Measurements from ENCODE around the gene HSPBP1.

Gene HSPBP1

DNA sequence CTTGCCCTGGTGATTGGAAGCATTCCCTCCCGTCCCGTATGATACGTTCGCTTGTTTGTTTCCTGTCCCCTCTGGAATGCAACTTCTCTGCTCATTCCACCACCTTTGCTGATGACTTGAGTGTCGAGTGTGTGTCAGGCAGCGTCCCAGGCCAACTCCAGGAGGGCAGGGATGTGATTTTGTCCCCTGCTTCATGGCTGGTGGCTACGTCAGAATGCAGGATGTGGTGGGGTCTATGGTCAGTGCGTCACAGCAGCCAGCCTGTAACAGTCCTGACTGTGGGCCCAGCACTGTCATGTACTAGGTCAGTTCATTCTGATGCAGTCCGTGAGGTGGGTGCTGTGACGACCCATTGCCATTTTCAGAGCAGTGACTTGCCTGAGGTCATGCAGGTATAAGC lies 20.1 kb upstream of the HSPBP1 start:
- no peaks in the 10 kb centered on the region for H3K36me3 Mint-ChIP-seq (ENCODE audit: low read depth)
- no peaks in the 10 kb centered on the region for H3K9me3 Mint-ChIP-seq
- H3K4me1 Mint-ChIP-seq (ENCODE audit: low read depth) = peaks cover 13% of the 10 kb centered on the region
- H3K27me3 Mint-ChIP-seq = peaks cover 21% of the 10 kb centered on the region
- intact Hi-C loops (cut with micrococcal nuclease) = loop anchor here (10.0 kb wide), 1 partner anchor 155 kb away; the partner anchor contains the start of gene TNNT1
- H3K27ac Mint-ChIP-seq = no peak overlapping the region
- H3K4me3 Mint-ChIP-seq = no peak overlapping the region

DNA sequence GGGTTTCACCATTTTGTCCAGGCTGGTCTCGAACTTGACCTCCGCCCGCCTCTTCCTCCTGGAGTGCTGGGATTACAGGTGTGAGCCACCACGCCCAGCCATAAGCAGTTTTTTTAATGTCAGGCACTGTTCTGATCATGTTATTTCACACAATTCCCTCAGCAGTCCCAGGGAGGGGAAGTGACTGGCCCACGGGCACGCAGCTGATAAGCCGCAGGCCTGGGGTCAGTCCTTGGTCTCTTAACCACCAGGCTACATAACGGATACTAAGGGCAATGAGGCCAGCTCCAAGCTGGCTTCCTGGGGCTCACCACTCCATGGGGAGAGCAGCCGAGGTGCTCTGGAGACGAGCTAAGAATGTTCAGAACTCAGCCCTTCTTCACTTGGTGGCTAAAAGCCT lies 17.4 kb upstream of the HSPBP1 start:
- Mint-ChIP-seq H3K9me3 (no peaks in the 10 kb centered on the region), H3K4me1 (ENCODE audit: low read depth) (peaks cover 11% of the 10 kb centered on the region), H3K27ac (no peak overlapping the region), H3K27me3 (peaks cover 21% of the 10 kb centered on the region), H3K36me3 (ENCODE audit: low read depth) (no peaks in the 10 kb centered on the region), H3K4me3 (no peak overlapping the region)
- intact Hi-C loops (cut with micrococcal nuclease) = loop anchor here (10.0 kb wide), 1 partner anchor 152 kb away; the partner anchor contains the start of gene TNNT1

GRCh38 chr19:55289117-55289796 lies 9.3 kb upstream of the HSPBP1 start:
- peaks cover 36% of the 10 kb centered on the region for H3K27me3 Mint-ChIP-seq

DNA sequence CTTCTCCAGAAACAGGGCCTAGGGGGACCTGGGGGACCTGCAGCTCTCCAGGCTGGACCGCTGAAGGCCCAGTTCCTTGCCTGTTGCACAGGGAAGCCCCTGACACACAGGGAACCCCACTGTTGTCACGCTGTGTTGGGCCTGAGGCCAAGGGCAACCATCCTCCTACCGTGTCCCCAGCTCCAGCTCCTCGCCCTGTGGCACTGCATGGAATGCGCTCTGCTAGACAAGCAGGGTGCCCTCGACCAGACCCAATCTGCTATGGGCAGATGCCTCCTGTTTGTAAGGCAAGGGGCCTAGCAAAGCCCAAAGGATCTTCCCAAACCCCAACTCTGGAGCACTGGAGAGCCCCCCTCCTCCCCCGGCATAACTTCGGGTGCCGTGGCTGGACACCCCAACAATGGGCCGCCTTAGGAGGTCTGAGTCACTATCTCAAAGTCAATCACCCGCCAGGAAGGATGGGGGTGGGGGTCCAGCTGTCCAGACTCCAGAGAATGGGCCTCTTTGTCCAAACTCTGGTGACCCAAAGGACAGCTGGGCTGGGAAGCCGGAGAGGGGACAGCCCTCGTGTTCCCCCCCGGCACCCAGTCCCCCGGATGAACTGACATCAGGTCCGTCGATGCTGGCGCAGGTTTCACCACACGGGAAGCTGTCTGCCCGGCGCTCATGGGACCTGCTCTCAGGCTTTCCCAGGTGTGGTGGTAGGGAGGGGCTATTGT lies 7.6 kb upstream of the HSPBP1 start:
- no peak overlapping the region for H3K4me3 Mint-ChIP-seq
- H3K27ac Mint-ChIP-seq = no peak overlapping the region
- no peaks in the 10 kb centered on the region for H3K9me3 Mint-ChIP-seq
- intact Hi-C loops (cut with micrococcal nuclease) = no loop called here
- H3K36me3 Mint-ChIP-seq (ENCODE audit: low read depth) = no peaks in the 10 kb centered on the region
- H3K27me3 Mint-ChIP-seq = peaks cover 43% of the 10 kb centered on the region
- no peaks in the 10 kb centered on the region for H3K4me1 Mint-ChIP-seq (ENCODE audit: low read depth)

More at GRCh38 chr19:55289117-55289796, 9.3 kb upstream of the HSPBP1 start:
- H3K4me3 Mint-ChIP-seq = no peak overlapping the region
- intact Hi-C loops (cut with micrococcal nuclease) = no loop called here
- H3K27ac Mint-ChIP-seq = no peak overlapping the region
- no peaks in the 10 kb centered on the region for H3K36me3 Mint-ChIP-seq (ENCODE audit: low read depth)
- H3K4me1 Mint-ChIP-seq (ENCODE audit: low read depth) = no peaks in the 10 kb centered on the region
- H3K9me3 Mint-ChIP-seq = no peaks in the 10 kb centered on the region

GRCh38 chr19:55285229-55285890 lies 5.5 kb upstream of the HSPBP1 start:
- intact Hi-C loops (cut with micrococcal nuclease) = no loop called here
- Mint-ChIP-seq H3K27me3 (peaks cover 43% of the 10 kb centered on the region), H3K36me3 (ENCODE audit: low read depth) (no peaks in the 10 kb centered on the region), H3K9me3 (no peaks in the 10 kb centered on the region), H3K4me1 (ENCODE audit: low read depth) (peaks cover 9% of the 10 kb centered on the region), H3K4me3 (no peak overlapping the region), H3K27ac (no peak overlapping the region)

GRCh38 chr19:55284405-55285058 lies 4.6 kb upstream of the HSPBP1 start:
- Mint-ChIP-seq H3K4me3 (no peak overlapping the region), H3K36me3 (ENCODE audit: low read depth) (peaks cover 6% of the 10 kb centered on the region), H3K27ac (no peak overlapping the region), H3K4me1 (ENCODE audit: low read depth) (peaks cover 16% of the 10 kb centered on the region), H3K27me3 (peaks cover 42% of the 10 kb centered on the region), H3K9me3 (no peaks in the 10 kb centered on the region)
- intact Hi-C loops (cut with micrococcal nuclease) = no loop called here

DNA sequence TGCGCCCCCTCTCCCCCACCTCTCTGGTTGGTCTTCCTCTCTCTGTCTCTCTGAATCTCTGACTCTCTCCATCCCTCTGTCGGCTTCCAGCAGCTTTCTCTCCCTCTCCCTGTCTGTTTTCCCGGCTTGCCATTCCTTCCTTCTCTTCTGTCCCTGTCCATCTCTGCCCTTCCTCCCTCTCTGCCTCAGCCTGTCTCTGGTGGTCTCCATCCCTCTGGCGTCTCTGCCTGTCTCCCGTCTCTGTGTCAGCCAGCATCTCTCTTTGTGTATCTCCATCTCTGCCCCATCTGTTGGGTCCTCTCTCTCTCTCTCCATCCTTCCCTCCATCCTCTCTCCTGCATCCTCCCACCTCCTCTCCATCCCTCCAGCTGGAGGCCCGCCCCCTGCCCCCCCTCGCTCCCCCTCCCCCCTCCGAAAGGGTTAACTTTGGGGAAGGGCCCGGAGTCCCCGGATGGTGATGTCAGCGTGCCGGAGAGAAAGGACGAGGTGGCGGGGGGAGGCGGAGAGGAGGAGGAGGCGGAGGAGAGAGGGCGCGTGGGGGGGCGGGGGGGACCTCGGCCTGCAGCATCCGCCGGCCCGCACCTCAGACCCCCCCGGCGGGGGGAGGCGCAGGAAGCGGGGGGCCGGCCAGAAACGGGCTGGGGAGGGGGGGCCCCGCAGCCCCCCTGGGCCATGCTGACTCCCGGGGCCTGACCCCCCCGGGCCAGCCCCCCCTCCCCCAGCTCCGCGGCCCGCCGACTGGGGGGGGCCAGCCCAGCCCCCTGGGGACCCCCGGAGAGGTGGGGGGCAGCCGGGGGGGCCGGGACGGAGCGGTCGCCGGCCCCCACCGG lies 3.9 kb upstream of the HSPBP1 start, which contains the start of gene BRSK1:
Gene BRSK1, plus strand, starts transcription at position 450 of the 830 bp plus-strand sequence. CDS start 446 bp downstream, outside the sequence.
- peaks cover 22% of the 10 kb centered on the region for H3K4me1 Mint-ChIP-seq (ENCODE audit: low read depth)
- H3K4me3 Mint-ChIP-seq = no peak within 1 kb of the TSS
- peaks cover 38% of the 10 kb centered on the region for H3K27me3 Mint-ChIP-seq
- peaks cover 6% of the 10 kb centered on the region for H3K36me3 Mint-ChIP-seq (ENCODE audit: low read depth)
- H3K9me3 Mint-ChIP-seq = no peaks in the 10 kb centered on the region
- intact Hi-C loops (cut with micrococcal nuclease) = no loop called here
- no peak within 1 kb of the TSS for H3K27ac Mint-ChIP-seq

DNA sequence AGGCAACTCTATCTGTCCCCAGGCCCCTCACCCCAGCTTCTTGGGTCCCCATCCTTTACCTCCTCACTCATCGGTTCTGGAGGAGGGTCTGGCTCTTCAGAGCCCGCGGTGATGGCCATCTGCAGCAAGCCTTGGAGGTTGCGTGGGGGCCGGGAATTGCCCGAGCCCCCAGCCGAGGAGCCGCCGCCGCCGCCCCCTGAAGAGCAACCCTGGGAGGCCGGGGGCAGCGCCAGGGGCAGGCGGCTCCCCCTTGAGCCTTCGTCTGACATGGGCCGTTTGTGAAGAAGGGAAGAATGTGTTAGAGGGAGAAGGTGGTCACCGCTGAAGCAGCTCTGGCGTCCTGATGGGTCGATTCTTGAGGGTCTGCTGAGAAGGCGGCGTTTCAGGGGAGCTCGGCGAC lies 570 bp downstream of the HSPBP1 start:
- intact Hi-C loops (cut with micrococcal nuclease) = no loop called here
- H3K27ac Mint-ChIP-seq = peak overlapping the region; percentile 92
- peaks cover 30% of the 10 kb centered on the region for H3K36me3 Mint-ChIP-seq (ENCODE audit: low read depth)
- peaks cover 7% of the 10 kb centered on the region for H3K27me3 Mint-ChIP-seq
- peaks cover 34% of the 10 kb centered on the region for H3K4me1 Mint-ChIP-seq (ENCODE audit: low read depth)
- H3K4me3 Mint-ChIP-seq = peak overlapping the region; percentile 91
- H3K9me3 Mint-ChIP-seq = no peaks in the 10 kb centered on the region

GRCh38 chr19:55278391-55279135 lies 1.3 kb downstream of the HSPBP1 start:
- peak overlapping the region; percentile 92 for H3K27ac Mint-ChIP-seq
- no peak overlapping the region for H3K4me3 Mint-ChIP-seq
- H3K27me3 Mint-ChIP-seq = peaks cover 5% of the 10 kb centered on the region
- intact Hi-C loops (cut with micrococcal nuclease) = no loop called here
- peaks cover 38% of the 10 kb centered on the region for H3K36me3 Mint-ChIP-seq (ENCODE audit: low read depth)
- H3K9me3 Mint-ChIP-seq = no peaks in the 10 kb centered on the region
- H3K4me1 Mint-ChIP-seq (ENCODE audit: low read depth) = peaks cover 34% of the 10 kb centered on the region

- intact Hi-C loops (cut with micrococcal nuclease) = no loop called here
- peak overlapping the region; percentile 10 for H3K27ac Mint-ChIP-seq
- peaks cover 34% of the 10 kb centered on the region for H3K4me1 Mint-ChIP-seq (ENCODE audit: low read depth)
- H3K36me3 Mint-ChIP-seq (ENCODE audit: low read depth) = peaks cover 49% of the 10 kb centered on the region
- no peak overlapping the region for H3K4me3 Mint-ChIP-seq
- no peaks in the 10 kb centered on the region for H3K9me3 Mint-ChIP-seq
- H3K27me3 Mint-ChIP-seq = no peaks in the 10 kb centered on the region
Observed at GRCh38 chr19:55277494-55277893, 2.4 kb downstream of the HSPBP1 start.

DNA sequence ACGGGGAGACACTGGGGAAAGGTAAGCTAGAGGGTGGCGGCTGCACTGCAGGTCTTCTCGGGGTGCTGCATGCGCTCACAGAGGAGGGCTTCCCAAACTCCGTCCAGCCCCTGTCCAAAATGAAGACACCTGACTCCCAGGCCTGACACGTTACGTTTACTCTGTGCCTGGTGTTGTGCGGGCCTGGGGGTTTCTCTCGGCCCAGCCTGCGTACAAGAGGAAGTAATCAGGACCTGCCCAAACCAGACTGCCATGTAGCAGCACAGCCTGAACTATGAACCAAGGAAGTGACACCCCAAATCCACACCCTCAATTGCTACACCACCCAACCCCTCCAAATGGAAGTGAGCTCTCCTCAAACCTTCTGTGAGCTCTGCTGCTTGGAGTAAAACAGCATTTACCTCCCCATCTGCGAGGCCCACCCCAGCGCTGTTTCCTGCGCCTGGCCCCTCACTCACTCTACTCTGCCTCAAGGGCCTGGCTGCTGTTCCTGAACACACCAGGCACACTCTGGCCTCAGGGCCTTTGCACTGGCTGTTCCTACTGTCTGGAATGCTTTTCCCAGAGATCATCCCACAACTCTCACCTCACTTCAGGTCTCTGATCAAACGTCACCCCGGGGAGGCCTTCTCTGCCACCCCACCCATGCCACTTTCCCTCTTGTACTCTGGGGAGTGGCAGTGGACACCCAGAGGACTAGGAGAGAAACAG lies 3.0 kb downstream of the HSPBP1 start:
- H3K9me3 Mint-ChIP-seq = no peaks in the 10 kb centered on the region
- H3K27ac Mint-ChIP-seq = peak overlapping the region; percentile 10
- peaks cover 34% of the 10 kb centered on the region for H3K4me1 Mint-ChIP-seq (ENCODE audit: low read depth)
- peaks cover 55% of the 10 kb centered on the region for H3K36me3 Mint-ChIP-seq (ENCODE audit: low read depth)
- no peak overlapping the region for H3K4me3 Mint-ChIP-seq
- intact Hi-C loops (cut with micrococcal nuclease) = no loop called here
- H3K27me3 Mint-ChIP-seq = no peaks in the 10 kb centered on the region
